MM.1S (cell line): ENCODE results near the gene SLC30A1.

Source experiments
- DNase-seq: peaks from one replicate; pipeline ENCODE4 v3.0.0-alpha.2; 2015
- H2AFZ ChIP-seq: fragments of 300-600 bp; sonication (generic); 2 replicates; pipeline ENCODE4 v1.6.0; 2016; ENCODE audit warnings: antibody characterized with exemption, low read length
- H3F3A ChIP-seq: fragments of 300-600 bp; sonication (generic); 2 replicates; pipeline ENCODE4 v1.6.1; 2016; ENCODE audit warnings: mild to moderate bottlenecking, antibody characterized with exemption, low read length, moderate library complexity, mixed read lengths; ENCODE audit not compliant: insufficient read depth
- H3K27ac ChIP-seq: fragments of 300-600 bp; sonication (generic); 2 replicates; pipeline ENCODE4 v1.5.1; 2016; ENCODE audit warnings: mild to moderate bottlenecking, low read length
- H3K27me3 ChIP-seq: fragments of 300-600 bp; sonication (generic); replicated peaks from 2 replicates; pipeline ENCODE4 v1.6.0; 2016; ENCODE audit warnings: low read length; ENCODE audit not compliant: insufficient read depth
- H3K36me3 ChIP-seq: fragments of 300-600 bp; sonication (generic); replicated peaks from 2 replicates; pipeline ENCODE4 v1.6.1; 2016; ENCODE audit warnings: mild to moderate bottlenecking, low read length, mixed read lengths; ENCODE audit not compliant: insufficient read depth
- H3K4me1 ChIP-seq: fragments of 300-600 bp; sonication (generic); 2 replicates; pipeline ENCODE4 v1.6.1; 2016; ENCODE audit warnings: low read length, mixed read lengths
- H3K4me2 ChIP-seq: fragments of 300-600 bp; sonication (generic); 2 replicates; pipeline ENCODE4 v1.6.0; 2016; ENCODE audit warnings: low read depth, low read length
- H3K4me3 ChIP-seq: fragments of 300-600 bp; sonication (generic); 2 replicates; pipeline ENCODE4 v1.5.1; 2016; ENCODE audit warnings: low read length, mixed read lengths
- H3K79me2 ChIP-seq: fragments of 300-600 bp; sonication (generic); 2 replicates; pipeline ENCODE4 v1.6.1; 2016; ENCODE audit warnings: mixed run types, low read length, mixed read lengths
- H3K9ac ChIP-seq: fragments of 300-600 bp; sonication (generic); 2 replicates; pipeline ENCODE4 v1.6.1; 2016; ENCODE audit warnings: low read length, mixed read lengths
- H3K9me2 ChIP-seq: fragments of 300-600 bp; sonication (generic); replicated peaks from 2 replicates; pipeline ENCODE4 v1.6.1; 2016; ENCODE audit warnings: mild to moderate bottlenecking, low read length, mixed read lengths; ENCODE audit not compliant: insufficient read depth
- H3K9me3 ChIP-seq: fragments of 300-600 bp; sonication (generic); replicated peaks from 2 replicates; pipeline ENCODE4 v1.6.1; 2016; ENCODE audit warnings: mild to moderate bottlenecking, low read length, mixed read lengths; ENCODE audit not compliant: insufficient read depth
- H4K20me1 ChIP-seq: fragments of 300-600 bp; sonication (generic); 2 replicates; pipeline ENCODE4 v1.6.1; 2016; ENCODE audit warnings: mild to moderate bottlenecking, low read length, moderate library complexity, mixed read lengths; ENCODE audit not compliant: insufficient read depth
- EZH2 ChIP-seq: fragments of 300-600 bp; sonication (generic); optimal IDR thresholded peaks from 2 replicates; pipeline ENCODE3; 2017; ENCODE audit warnings: low read depth, mild to moderate bottlenecking, antibody characterized with exemption, low read length, mixed read lengths
- EZH2phosphoT487 ChIP-seq: fragments of 300-600 bp; sonication (generic); IDR thresholded peaks from 2 replicates; pipeline ENCODE4 v1.6.1; 2018; ENCODE audit warnings: antibody characterized with exemption, low read length
- TF ChIP-seq, protein P1 (sequence below): fragments of 300-600 bp; sonication (generic); IDR thresholded peaks from 2 replicates; pipeline ENCODE4 v1.5.1; 2016; ENCODE audit warnings: antibody characterized with exemption, low read length, mixed read lengths

Gene SLC30A1

DNA sequence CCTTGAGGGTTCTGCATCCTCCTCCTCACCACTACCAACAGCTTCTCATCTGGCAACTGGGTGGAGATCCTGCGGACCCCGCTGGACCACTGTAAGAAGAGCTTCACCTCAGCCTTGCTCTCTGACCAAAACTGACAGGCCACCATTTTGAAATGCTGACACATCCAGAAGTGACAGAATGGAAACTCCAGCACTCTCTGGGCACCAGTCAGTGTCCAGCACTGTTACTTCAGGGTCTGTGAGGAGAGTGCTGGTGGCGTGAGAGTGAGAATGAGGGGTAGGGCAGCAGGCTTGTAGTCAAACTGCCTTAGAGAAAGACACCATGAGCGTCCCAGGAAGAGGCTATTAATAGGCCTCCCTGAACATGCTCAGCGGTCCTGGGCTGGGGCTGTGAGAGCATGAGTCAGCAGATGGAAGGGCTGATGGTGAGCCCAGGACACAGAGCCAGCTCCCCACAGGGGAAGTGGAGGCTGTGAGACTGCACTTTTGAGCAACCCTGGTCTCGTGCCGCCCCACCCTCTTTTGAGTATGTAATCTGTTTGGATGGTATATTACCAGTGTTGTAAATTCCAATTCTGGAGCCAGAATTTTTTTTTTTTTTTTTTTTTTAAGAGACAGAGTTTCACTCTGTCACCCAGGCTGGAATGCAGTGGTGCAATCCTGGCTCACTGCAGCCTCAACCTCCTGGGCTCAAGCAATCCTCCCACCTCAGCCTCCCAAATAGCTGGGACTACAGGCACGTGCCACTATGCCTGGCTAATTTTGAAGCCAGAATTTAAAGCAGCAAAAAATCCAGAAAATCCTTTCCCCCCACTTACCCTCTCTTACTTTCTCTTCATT is 34.4 kb upstream of the SLC30A1 start:
- H3K9ac ChIP-seq: no peak overlapping the region

DNA sequence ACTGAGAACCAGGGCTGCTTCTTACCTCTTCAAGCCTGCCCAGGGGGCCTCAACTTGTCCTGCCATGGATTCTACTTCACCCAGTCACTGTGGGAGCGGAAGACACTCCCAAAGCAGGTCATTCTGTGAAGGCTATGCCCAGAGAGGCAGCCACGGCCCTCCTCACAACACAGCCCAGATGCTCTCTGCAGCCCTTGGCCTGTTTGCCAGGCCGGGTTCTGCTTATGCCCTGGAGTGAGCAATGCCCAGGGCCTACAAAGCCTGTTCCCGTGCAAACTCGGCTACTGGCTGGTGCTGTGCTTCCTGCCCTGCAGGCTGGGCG is 33.8 kb upstream of the SLC30A1 start:
- Histone ChIP-seq H3K9me3 (no peaks in the 10 kb centered on the region), H3F3A (no peaks in the 10 kb centered on the region), H3K4me3 (no peak overlapping the region), H3K27me3 (no peaks in the 10 kb centered on the region), H2AFZ (no peak overlapping the region), H3K79me2 (no peaks in the 10 kb centered on the region), H3K4me2 (no peak overlapping the region), H3K9ac (no peak overlapping the region), H3K36me3 (no peaks in the 10 kb centered on the region), H3K4me1 (peaks cover 6% of the 10 kb centered on the region), H4K20me1 (no peaks in the 10 kb centered on the region), H3K9me2 (no peaks in the 10 kb centered on the region), H3K27ac (no peak overlapping the region)
- no peak for TF ChIP-seq EZH2
- TF ChIP-seq EZH2phosphoT487: no peak
- TF ChIP-seq, protein P1, sequence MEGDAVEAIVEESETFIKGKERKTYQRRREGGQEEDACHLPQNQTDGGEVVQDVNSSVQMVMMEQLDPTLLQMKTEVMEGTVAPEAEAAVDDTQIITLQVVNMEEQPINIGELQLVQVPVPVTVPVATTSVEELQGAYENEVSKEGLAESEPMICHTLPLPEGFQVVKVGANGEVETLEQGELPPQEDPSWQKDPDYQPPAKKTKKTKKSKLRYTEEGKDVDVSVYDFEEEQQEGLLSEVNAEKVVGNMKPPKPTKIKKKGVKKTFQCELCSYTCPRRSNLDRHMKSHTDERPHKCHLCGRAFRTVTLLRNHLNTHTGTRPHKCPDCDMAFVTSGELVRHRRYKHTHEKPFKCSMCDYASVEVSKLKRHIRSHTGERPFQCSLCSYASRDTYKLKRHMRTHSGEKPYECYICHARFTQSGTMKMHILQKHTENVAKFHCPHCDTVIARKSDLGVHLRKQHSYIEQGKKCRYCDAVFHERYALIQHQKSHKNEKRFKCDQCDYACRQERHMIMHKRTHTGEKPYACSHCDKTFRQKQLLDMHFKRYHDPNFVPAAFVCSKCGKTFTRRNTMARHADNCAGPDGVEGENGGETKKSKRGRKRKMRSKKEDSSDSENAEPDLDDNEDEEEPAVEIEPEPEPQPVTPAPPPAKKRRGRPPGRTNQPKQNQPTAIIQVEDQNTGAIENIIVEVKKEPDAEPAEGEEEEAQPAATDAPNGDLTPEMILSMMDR: no peak
- DNase-seq: no peak

More for the DNA sequence above, 34.4 kb upstream of the SLC30A1 start:
- DNase-seq: peak; percentile 29
- Histone ChIP-seq H3K4me2 (no peak overlapping the region), H3K9me3 (no peaks in the 10 kb centered on the region), H3K4me3 (no peak overlapping the region), H3K79me2 (no peaks in the 10 kb centered on the region), H2AFZ (peak overlapping the region; percentile 20; the same call in 1 of the 2 replicates), H3K27ac (no peak overlapping the region), H3K36me3 (no peaks in the 10 kb centered on the region), H3F3A (no peaks in the 10 kb centered on the region), H3K4me1 (peaks cover 6% of the 10 kb centered on the region), H4K20me1 (no peaks in the 10 kb centered on the region), H3K9me2 (no peaks in the 10 kb centered on the region), H3K27me3 (no peaks in the 10 kb centered on the region)
- TF ChIP-seq, protein P1: no peak
- no peak for TF ChIP-seq EZH2phosphoT487
- TF ChIP-seq EZH2: no peak

DNA sequence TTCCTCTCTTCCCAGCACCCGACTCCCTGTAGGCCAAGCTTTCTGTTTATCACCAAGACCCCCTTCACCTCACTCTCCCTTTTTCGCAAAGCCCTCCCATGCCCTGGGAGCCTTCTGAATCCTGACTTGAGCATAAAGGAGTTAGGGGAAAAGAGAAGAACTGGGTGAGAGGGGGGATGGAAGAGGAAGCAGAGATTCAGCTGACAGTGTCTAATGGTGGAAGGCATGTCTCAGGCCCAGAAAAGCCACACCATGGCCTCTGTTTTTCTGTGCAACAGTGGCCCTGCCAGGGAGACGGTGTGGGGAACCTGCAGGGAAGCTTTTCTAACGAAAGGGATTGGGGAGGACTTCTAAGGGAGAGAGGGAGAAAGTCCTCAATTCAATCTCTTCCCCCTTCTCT is 32.9 kb upstream of the SLC30A1 start:
- no peak overlapping the region for H3K4me2 ChIP-seq
- H3K27ac ChIP-seq: no peak overlapping the region
- H4K20me1 ChIP-seq: no peaks in the 10 kb centered on the region
- no peak for DNase-seq
- H3K9me2 ChIP-seq: no peaks in the 10 kb centered on the region
- peaks cover 4% of the 10 kb centered on the region for H3F3A ChIP-seq
- no peaks in the 10 kb centered on the region for H3K27me3 ChIP-seq
- H3K36me3 ChIP-seq: no peaks in the 10 kb centered on the region
- H3K4me1 ChIP-seq: peaks cover 12% of the 10 kb centered on the region
- TF ChIP-seq, protein P1: no peak
- TF ChIP-seq EZH2phosphoT487 (no peak), EZH2 (no peak)
- no peak overlapping the region for H3K4me3 ChIP-seq
- H3K79me2 ChIP-seq: no peaks in the 10 kb centered on the region
- H2AFZ ChIP-seq: peak overlapping the region; percentile 34; the same call in 1 of the 2 replicates
- H3K9me3 ChIP-seq: no peaks in the 10 kb centered on the region
- H3K9ac ChIP-seq: no peak overlapping the region
